T-cell (primary cell): ENCODE measurements around the gene RNF125. TPM values are rescaled to one million over a fixed set of nuclear protein-coding genes. Genes with fewer than 3 reads are reported as not detected.
"Not testable (repeated sequence)": the region's sequence is repeated elsewhere in the genome, so short reads cannot be mapped to it uniquely, and the experiment has no call there.

Experiments
- ATAC-seq, 4 experiments: fragments of 200-7000 bp in 3 of 4; fragments of 150-1000 bp in 1 of 4; cut with Tn5 transposase; replicated peaks in 1 of 4; 1 replicate in 3 of 4; 2 replicates in 1 of 4; pipeline ENCODE4 v1.10.0; 2021; ENCODE audit warnings: moderate library complexity in 3 of 4, mild to moderate bottlenecking in 2 of 4, moderate number of reproducible peaks in 1 of 4
- CTCF ChIA-PET, 2 donors: fragments of 300-600 bp; sonication (Branson Sonifier 250); formaldehyde crosslinking; loops; one replicate each; lab custom pipeline; 2022; ENCODE audit warnings: antibody characterized with exemption in 2 of 2; lab: Charles Lee
- POLR2A ChIA-PET, 2 donors: fragments of 300-600 bp; sonication (Branson Sonifier 250); formaldehyde crosslinking; loops; one replicate each; lab custom pipeline; 2022; ENCODE audit warnings: antibody characterized with exemption in 2 of 2; lab: Charles Lee
- DNase-seq, 35 experiments: peaks; one replicate each; pipeline versions ENCODE4 v3.0.0 to v3.0.0-alpha.2; 2013 to 2023
- H3K27ac ChIP-seq: one replicate; pipeline ENCODE4 v1.5.1; 2013; ENCODE audit warnings: low read length
- H3K27me3 ChIP-seq, 2 experiments: replicated peaks in 1 of 2; 1 replicate in 1 of 2; 2 replicates in 1 of 2; pipeline versions ENCODE4 v1.6.1 to v1.7.0; 2013; ENCODE audit warnings: low read length in 1 of 2, mixed read lengths in 1 of 2; ENCODE audit not compliant: control insufficient read depth in 2 of 2, insufficient read depth in 2 of 2; ENCODE audit errors: extremely low read depth in 1 of 2
- H3K36me3 ChIP-seq, 2 donors: 1 replicate in 1 of 2; 2 replicates in 1 of 2; pipeline versions ENCODE4 v1.6.1 to v1.7.0; 2013; ENCODE audit warnings: low read length in 1 of 2; ENCODE audit not compliant: control insufficient read depth in 2 of 2, insufficient read depth in 1 of 2; ENCODE audit errors: extremely low read depth in 1 of 2
- H3K4me1 ChIP-seq, 2 experiments: 1 replicate in 1 of 2; 2 replicates in 1 of 2; pipeline versions ENCODE4 v1.6.1 to v1.7.0; 2013; ENCODE audit warnings: low read length in 2 of 2, mixed read lengths in 1 of 2; ENCODE audit not compliant: insufficient read depth in 2 of 2, control insufficient read depth in 1 of 2; ENCODE audit errors: extremely low read depth in 1 of 2
- H3K4me3 ChIP-seq, 2 donors: 1 replicate in 1 of 2; 2 replicates in 1 of 2; pipeline versions ENCODE4 v1.5.1 to v1.7.0; 2013; ENCODE audit warnings: mild to moderate bottlenecking in 2 of 2, low read length in 1 of 2, moderate library complexity in 1 of 2; ENCODE audit not compliant: control insufficient read depth in 1 of 2; ENCODE audit errors: extremely low read depth in 1 of 2
- H3K9me3 ChIP-seq: 2 replicates; pipeline ENCODE4 v1.7.0; 2013
- H3K27ac Mint-ChIP-seq, 2 donors: one replicate each; pipeline ENCODE4 v1.8.0; 2020 to 2021; ENCODE audit warnings: mild to moderate bottlenecking in 2 of 2, mixed read lengths in 2 of 2
- H3K27me3 Mint-ChIP-seq, 2 donors: one replicate each; pipeline ENCODE4 v1.8.0; 2021 to 2022; ENCODE audit warnings: mixed read lengths in 2 of 2
- H3K36me3 Mint-ChIP-seq: one replicate; pipeline ENCODE4 v1.8.0; 2021; ENCODE audit warnings: mixed read lengths
- H3K4me1 Mint-ChIP-seq, 3 donors: one replicate each; pipeline ENCODE4 v1.8.0; 2020 to 2022; ENCODE audit warnings: mixed read lengths in 3 of 3, mild to moderate bottlenecking in 1 of 3
- H3K4me3 Mint-ChIP-seq, 3 donors: one replicate each; pipeline ENCODE4 v1.8.0; 2020 to 2022; ENCODE audit warnings: mild to moderate bottlenecking in 3 of 3, mixed read lengths in 3 of 3, moderate library complexity in 3 of 3
- H3K9me3 Mint-ChIP-seq, 3 donors: one replicate each; pipeline ENCODE4 v1.8.0; 2020 to 2022; ENCODE audit warnings: mixed read lengths in 3 of 3
- WGBS: methylation state at CpG from one replicate; pipeline ENCODE4 v1.1.5; 2013; ENCODE audit warnings: missing lambda C conversion rate; ENCODE audit not compliant: insufficient coverage; 5-methylcytosine and 5-hydroxymethylcytosine counted together
- total RNA-seq, 35 experiments: library from RNA in 6 of 35; stranded (reverse) in 6 of 35; fragments of 120-200 nt in 1 of 35; gene quantifications; one replicate each; pipeline versions ENCODE4 v1.2.1 to v1.2.4 and lab custom pipeline; 2013 to 2026

The RNF125 gene
- total RNA-seq, 5 donors from 2014 or later (not counting 1 experiment from before 2014, with no cell fraction given), result 33.6 to 70.1 (median 37.4) TPM

DNA sequence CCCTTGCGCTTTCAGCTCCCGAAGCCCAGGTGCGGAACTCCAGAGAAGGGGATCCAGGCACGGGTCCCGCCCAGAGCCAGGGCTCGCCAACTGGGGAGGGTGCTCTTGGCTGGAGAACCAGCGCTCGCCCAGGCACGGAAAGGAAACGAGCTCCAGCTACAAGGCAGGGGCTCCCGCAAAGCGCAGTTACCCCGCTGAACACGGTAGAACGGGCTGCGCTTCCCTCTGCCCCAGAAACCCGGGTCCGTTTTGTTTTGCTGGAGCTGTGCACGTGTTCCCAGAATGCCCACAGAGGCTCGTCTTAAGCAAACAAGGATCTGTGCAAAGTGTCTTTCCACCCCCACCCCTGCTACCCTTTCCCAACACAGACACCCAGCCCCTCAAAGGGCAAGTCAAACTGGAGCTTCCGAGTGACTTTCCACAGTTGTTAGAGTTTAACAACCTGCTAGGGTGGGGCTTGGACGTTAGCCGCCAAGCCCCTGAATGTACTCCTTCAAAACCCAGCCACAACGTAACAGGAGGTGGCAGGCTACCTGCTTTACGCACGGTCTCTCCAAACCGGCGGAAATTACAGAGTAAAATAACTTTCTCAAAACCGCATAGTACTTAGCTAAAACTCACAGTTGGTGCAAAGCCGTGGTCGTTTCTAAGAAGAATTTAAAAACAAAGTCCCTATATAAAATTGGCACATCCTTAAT lies 775 bp downstream of the RNF125 start:
- Histone ChIP-seq H3K36me3 (peaks cover 4 to 7% of the 10 kb centered on the region in 2 donors), H3K27ac (peak overlapping the region; percentile 84), H3K4me3 (peak overlapping the region; percentile 92 to 100), H3K4me1 (peaks cover 31 to 45% of the 10 kb centered on the region in 2 experiments), H3K9me3 (no peaks in the 10 kb centered on the region), H3K27me3 (no peaks in the 10 kb centered on the region)
- peak overlapping the region; percentile 99 to 100 (median 99) for H3K4me3 Mint-ChIP-seq
- H3K9me3 Mint-ChIP-seq, result no peaks in the 10 kb centered on the region
- H3K27me3 Mint-ChIP-seq, result no peaks in the 10 kb centered on the region
- peak overlapping the region; percentile 98 to 99 for H3K27ac Mint-ChIP-seq
- ATAC-seq, result peak; percentile 18 to 62 (median 33)
- POLR2A ChIA-PET, result interaction anchor here (0.5 to 2.5 kb wide), 37 partner anchors 10 to 856 kb away, joined by 3 to 65 read pairs (median 4); partner anchors contain the start of genes RNF138 (in 2 of the 2) and TRAPPC8 (in 2 of the 2)
- H3K36me3 Mint-ChIP-seq, result peaks cover 17% of the 10 kb centered on the region
- peaks cover 49 to 66% (median 51%) of the 10 kb centered on the region in 3 donors for H3K4me1 Mint-ChIP-seq
- under 1% methylated on average over 21 of the region's 31 CpGs for WGBS
- CTCF ChIA-PET, result interaction anchor here (0.6 to 3.1 kb wide), 18 partner anchors 10 to 106 kb away, joined by 3 to 38 read pairs (median 4); partner anchors contain the start of genes RNF138 (in 1 of the 2) and TRAPPC8 (in 1 of the 2)
- peak; percentile 34 to 89 (median 72) for DNase-seq

DNA sequence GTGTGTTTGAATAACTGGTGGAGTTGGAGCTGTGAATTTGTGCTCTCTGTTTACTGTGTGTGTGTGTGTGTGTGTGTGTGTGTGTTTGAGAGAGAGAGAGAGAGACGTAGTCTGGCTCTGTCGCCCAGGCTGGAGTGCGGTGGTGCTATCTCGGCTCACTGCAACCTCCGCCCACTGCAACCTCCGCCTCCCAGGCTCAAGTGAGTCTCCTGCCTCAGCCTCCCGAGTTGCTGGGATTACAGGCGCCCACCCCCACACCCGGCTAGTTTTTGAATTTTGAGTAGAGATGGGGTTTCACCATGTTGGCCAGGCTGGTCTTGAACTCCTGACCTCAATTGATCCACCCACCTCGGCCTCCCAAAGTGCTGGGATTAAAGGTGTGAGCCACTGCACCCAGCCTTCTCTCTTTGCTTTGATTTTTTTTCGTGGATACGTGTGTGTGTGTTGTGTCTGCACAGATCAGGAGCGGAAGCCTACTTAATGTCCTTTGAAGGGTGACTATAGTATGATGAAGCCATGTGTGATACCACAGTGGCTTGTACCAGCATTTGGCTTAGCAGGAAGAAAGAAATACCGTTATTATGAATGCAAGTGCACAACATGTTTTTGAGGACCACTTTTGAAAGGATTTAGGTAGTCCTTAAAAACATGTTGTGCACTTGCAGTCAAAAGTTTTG lies 1.5 kb downstream of the RNF125 start:
- Histone ChIP-seq H3K4me1 (peaks cover 31 to 51% of the 10 kb centered on the region in 2 experiments), H3K36me3 (peaks cover 4 to 12% of the 10 kb centered on the region in 2 donors), H3K4me3 (peak overlapping the region; percentile 92 to 100), H3K27ac (peak overlapping the region; percentile 84)
- POLR2A ChIA-PET, result interaction anchor here (0.5 to 2.5 kb wide), 30 partner anchors 18 to 857 kb away, joined by 3 to 65 read pairs (median 4); partner anchors contain the start of genes RNF138 (in 2 of the 2) and TRAPPC8 (in 2 of the 2)
- Mint-ChIP-seq H3K4me1 (peaks cover 55 to 71% (median 55%) of the 10 kb centered on the region in 3 donors), H3K27ac (peak overlapping the region; percentile 98 to 99), H3K36me3 (peaks cover 20% of the 10 kb centered on the region), H3K4me3 (peak overlapping the region; percentile 99 to 100 (median 99))
- not testable (repeated sequence) for H3K9me3 Mint-ChIP-seq, H3K9me3 ChIP-seq, H3K27me3 Mint-ChIP-seq, H3K27me3 ChIP-seq
- DNase-seq (peak in 34 of 35 experiments; percentile 10 to 71 (median 53)), ATAC-seq (peak; percentile 11 to 29 (median 15))
- 4% methylated on average over 3 of the region's 14 CpGs for WGBS
- CTCF ChIA-PET, result interaction anchor here (0.6 to 3.1 kb wide), 16 partner anchors 9 to 105 kb away, joined by 3 to 38 read pairs (median 4); partner anchors contain the start of genes RNF138 (in 1 of the 2) and TRAPPC8 (in 1 of the 2)

DNA sequence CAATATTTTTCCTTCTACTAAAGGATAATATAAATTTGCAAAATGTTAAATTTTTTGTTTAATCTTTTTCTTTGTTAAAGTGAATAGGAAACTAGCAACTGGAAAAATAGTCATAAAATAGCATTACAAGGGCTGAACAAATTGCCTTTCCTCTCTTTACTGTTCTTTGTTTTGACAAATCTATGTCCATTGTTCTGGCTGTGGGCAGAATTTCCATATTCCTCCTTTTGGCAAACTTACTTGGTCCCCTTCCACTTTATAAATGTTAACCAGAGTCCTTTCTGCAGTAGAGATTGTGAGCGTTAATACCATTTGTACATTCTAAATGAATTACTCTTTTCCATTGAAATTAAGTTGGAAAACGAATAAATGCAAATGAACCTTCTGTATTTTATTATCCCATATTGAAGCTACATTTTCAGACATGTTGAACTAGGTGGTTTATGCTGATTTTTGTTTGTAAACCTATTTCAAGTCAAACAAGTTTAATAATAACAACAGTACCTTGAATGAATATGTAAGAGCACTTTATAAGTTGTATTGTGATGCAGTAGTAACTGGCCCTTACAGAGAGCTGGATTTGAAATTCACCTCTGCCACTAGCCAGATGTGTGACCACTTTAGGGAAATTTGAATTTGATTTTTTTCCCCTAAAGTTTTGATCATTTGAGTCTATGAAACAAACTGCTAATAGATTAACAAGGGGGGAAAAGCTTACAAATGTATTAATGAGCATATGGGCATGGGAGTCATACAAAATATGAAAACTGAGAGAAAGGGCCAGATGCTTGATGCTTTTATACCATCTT lies 3.3 kb downstream of the RNF125 start:
- Mint-ChIP-seq H3K4me1 (peaks cover 59 to 74% (median 62%) of the 10 kb centered on the region in 3 donors), H3K4me3 (peak overlapping the region; percentile 47 to 100 (median 99)), H3K36me3 (peaks cover 25% of the 10 kb centered on the region), H3K27ac (peak overlapping the region; percentile 71 to 81), H3K9me3 (no peaks in the 10 kb centered on the region), H3K27me3 (no peaks in the 10 kb centered on the region)
- Histone ChIP-seq H3K27me3 (no peaks in the 10 kb centered on the region), H3K27ac (peak overlapping the region; percentile 31), H3K9me3 (no peaks in the 10 kb centered on the region), H3K4me1 (peaks cover 35 to 67% of the 10 kb centered on the region in 2 experiments), H3K36me3 (peaks cover 4 to 12% of the 10 kb centered on the region in 2 donors), H3K4me3 (no peak overlapping the region)
- CTCF ChIA-PET, result interaction anchor here (0.5 to 1.7 kb wide), 3 partner anchors 8 to 50 kb away, joined by 3 to 12 read pairs (median 7); no protein-coding TSS in a partner anchor
- no CpG with 5 or more reads among the region's 2 CpGs for WGBS
- POLR2A ChIA-PET, result interaction anchor here (0.5 to 1.7 kb wide), 7 partner anchors 13 to 116 kb away, joined by 3 to 6 read pairs (median 3); no protein-coding TSS in a partner anchor
- ATAC-seq (no peak), DNase-seq (no peak)

DNA sequence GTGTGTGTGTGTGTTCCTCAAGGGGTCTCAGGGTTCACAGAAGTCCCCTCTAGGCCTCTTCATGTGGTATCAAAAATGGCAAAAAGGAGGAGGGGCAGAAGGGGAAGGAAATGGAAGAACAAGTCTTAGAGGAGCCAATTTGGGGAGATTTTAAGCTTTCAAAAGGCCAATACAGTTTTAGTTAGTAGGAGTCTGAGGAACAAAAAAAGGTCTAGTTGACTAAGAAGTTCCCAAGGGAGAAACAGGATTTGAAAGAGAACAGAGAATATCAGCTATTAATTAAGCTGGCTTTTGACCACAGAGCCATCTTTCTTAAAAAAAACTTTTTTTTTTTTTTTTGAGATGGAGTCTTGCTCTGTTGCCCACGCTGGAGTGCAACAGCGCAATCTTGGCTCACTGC lies 7.1 kb downstream of the RNF125 start:
- peaks cover 81 to 86% (median 82%) of the 10 kb centered on the region in 3 donors for H3K4me1 Mint-ChIP-seq
- ChIA-PET POLR2A (interaction anchor here (0.5 to 1.1 kb wide), 5 partner anchors 10 to 116 kb away, joined by 3 to 8 read pairs (median 7); no protein-coding TSS in a partner anchor), CTCF (interaction anchor here (0.7 to 1.4 kb wide), 4 partner anchors 14 to 120 kb away, joined by 3 to 4 read pairs (median 4); no protein-coding TSS in a partner anchor)
- ATAC-seq (no peak), DNase-seq (no peak)
- Histone ChIP-seq H3K4me3 (no peak overlapping the region), H3K9me3 (no peaks in the 10 kb centered on the region), H3K27me3 (no peaks in the 10 kb centered on the region), H3K27ac (peak overlapping the region; percentile 24), H3K4me1 (peaks cover 37 to 69% of the 10 kb centered on the region in 2 experiments), H3K36me3 (peaks cover 4 to 24% of the 10 kb centered on the region in 2 donors)
- no peaks in the 10 kb centered on the region for H3K27me3 Mint-ChIP-seq
- peaks cover 40% of the 10 kb centered on the region for H3K36me3 Mint-ChIP-seq
- peak overlapping the region; percentile 56 to 91 for H3K27ac Mint-ChIP-seq
- H3K4me3 Mint-ChIP-seq, result peak overlapping the region; percentile 34 to 72 (median 60)
- WGBS, result no CpG with 5 or more reads among the region's 2 CpGs
- H3K9me3 Mint-ChIP-seq, result no peaks in the 10 kb centered on the region

DNA sequence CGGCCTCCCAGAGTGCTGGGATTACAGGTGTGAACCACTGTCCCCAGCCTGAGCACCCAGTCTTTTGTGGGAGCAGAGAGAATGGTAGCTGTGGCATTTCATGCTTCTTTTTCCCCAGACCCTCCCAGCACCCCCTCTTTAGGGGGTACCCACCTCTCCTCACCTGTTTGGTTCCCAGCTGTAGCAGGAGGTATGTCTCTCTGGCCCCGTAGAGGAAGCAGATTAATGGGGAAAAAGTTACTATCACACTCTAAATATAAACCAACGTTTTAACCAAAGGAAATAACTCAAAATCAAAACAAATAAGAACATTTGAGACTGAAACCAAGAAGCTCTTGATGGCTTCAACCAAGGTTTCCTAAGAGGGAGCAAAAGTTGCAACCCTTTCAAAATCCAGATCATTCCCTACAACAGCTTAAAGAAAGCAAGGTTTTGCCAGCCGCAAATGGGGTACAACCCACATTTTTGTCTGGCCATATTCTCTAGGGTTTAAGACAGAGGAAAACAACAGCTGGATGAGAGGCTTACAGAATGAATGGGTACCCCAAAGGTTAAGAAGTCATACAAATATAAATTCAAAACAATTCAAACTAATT lies 8.0 kb downstream of the RNF125 start:
- ChIA-PET POLR2A (interaction anchor here (0.5 to 1.1 kb wide), 7 partner anchors 10 to 83 kb away, joined by 3 to 8 read pairs (median 4); no protein-coding TSS in a partner anchor), CTCF (interaction anchor here (0.8 to 1.4 kb wide), 4 partner anchors 13 to 68 kb away, joined by 3 to 4 read pairs (median 3); no protein-coding TSS in a partner anchor)
- no peaks in the 10 kb centered on the region for H3K27me3 Mint-ChIP-seq
- H3K4me1 Mint-ChIP-seq, result peaks cover 74 to 84% (median 81%) of the 10 kb centered on the region in 3 donors
- no CpG with 5 or more reads among the region's 4 CpGs for WGBS
- Histone ChIP-seq H3K9me3 (no peaks in the 10 kb centered on the region), H3K27me3 (no peaks in the 10 kb centered on the region), H3K36me3 (peaks cover 4 to 27% of the 10 kb centered on the region in 2 donors), H3K4me1 (peaks cover 32 to 63% of the 10 kb centered on the region in 2 experiments), H3K4me3 (peak overlapping the region in 1 of 2 donors; percentile 38), H3K27ac (peak overlapping the region; percentile 3)
- ATAC-seq (peak in 1 of 4 experiments; percentile 9), DNase-seq (no peak)
- no peaks in the 10 kb centered on the region for H3K9me3 Mint-ChIP-seq
- H3K27ac Mint-ChIP-seq, result peak overlapping the region; percentile 87 to 91
- peaks cover 47% of the 10 kb centered on the region for H3K36me3 Mint-ChIP-seq
- peak overlapping the region; percentile 51 to 72 (median 60) for H3K4me3 Mint-ChIP-seq
